Measurements from ENCODE around the gene SRRM3. TPM values are rescaled to one million over a fixed set of nuclear protein-coding genes. Genes with fewer than 3 reads are reported as not detected.

SRRM3 gene
- total and polyA plus RNA-seq, 9 of the 15 experiments (the other 6 are each of a cell fraction or from before 2014, with no cell fraction given), result 0.04 to 0.91 (median 0.46) TPM; not detected in 2

GRCh38 chr7:76193466-76193865 is 8.2 kb upstream of the SRRM3 start:
- ChIA-PET CTCF (ENCODE audit: low intra/inter-chr PET ratio) (no interaction called here), POLR2A (no interaction called here)
- intact Hi-C loops (cut with micrococcal nuclease), result no loop called here
- ATAC-seq (no peak), DNase-seq (ENCODE audit: extremely low read depth in 1 of 4, low spot score in 3 of 4) (no peak), FAIRE-seq (no peak)
- no peak overlapping the region for H3K4me2 ChIP-seq (ENCODE audit: insufficient read depth, low read length)
- no peaks in the 10 kb centered on the region for H3K79me2 ChIP-seq (ENCODE audit: control insufficient read depth, insufficient read depth, low read length)
- H3K36me3 ChIP-seq (ENCODE audit: control insufficient read depth, insufficient read depth, low read length), result no peaks in the 10 kb centered on the region
- no peaks in the 10 kb centered on the region for H4K20me1 ChIP-seq (replicated peaks; ENCODE audit: control insufficient read depth, insufficient read depth, low read length)
- peaks cover 18 to 48% of the 10 kb centered on the region in 2 experiments for H3K27me3 ChIP-seq (ENCODE audit: control insufficient read depth in 2 of 2, insufficient read depth in 2 of 2, low read length in 2 of 2)
- 0 out of 2 replicates have a peak, but pooled peaks cover 6% of the 10 kb centered on the region for H3K9me3 ChIP-seq (replicated peaks; ENCODE audit: control insufficient read depth, insufficient read depth, low read depth, low read length)
- BruUV-seq (replicated peaks), result no TSS peak
- H2AFZ ChIP-seq (ENCODE audit: low read depth, low read length), result no peak overlapping the region
- no peak overlapping the region for H3K9ac ChIP-seq (ENCODE audit: insufficient read depth in 1 of 2, low read depth in 2 of 2, low read length in 2 of 2)
- in situ Hi-C loops (cut with MboI), result no loop called here
- WGBS (ENCODE audit: insufficient coverage, low coverage, missing lambda C conversion rate), result 0% methylated on average over 4 of the region's 4 CpGs
- no peaks in the 10 kb centered on the region for H3K9me1 ChIP-seq (ENCODE audit: control insufficient read depth, insufficient read depth, low read length)
- no peak overlapping the region for H3K27ac ChIP-seq (ENCODE audit: extremely low read depth, low read depth, low read length)
- no peak for TF ChIP-seq CAMTA2 (CRISPR knock-in tag; conservative IDR thresholded peaks at IDR 0.05)
- no peak for TF ChIP-seq SUPT5H (IDR thresholded peaks at IDR 0.05)
- no peak for TF ChIP-seq HDAC3 (IDR thresholded peaks at IDR 0.05; ENCODE audit: borderline replicate concordance, partially characterized antibody)
- no peak for TF ChIP-seq TAF1 (IDR thresholded peaks at IDR 0.05; ENCODE audit: control insufficient read depth, extremely low read depth, insufficient read depth, low read length, severe bottlenecking)
- H3K4me1 ChIP-seq (replicated peaks in 1 of 2; ENCODE audit: control insufficient read depth in 2 of 2, insufficient read depth in 2 of 2, low read length in 2 of 2), result no peaks in the 10 kb centered on the region
- no peak overlapping the region for H3K4me3 ChIP-seq

- Histone ChIP-seq H3K9ac (ENCODE audit: insufficient read depth in 1 of 2, low read depth in 2 of 2, low read length in 2 of 2) (no peak overlapping the region), H3K27me3 (ENCODE audit: control insufficient read depth in 2 of 2, insufficient read depth in 2 of 2, low read length in 2 of 2) (peaks cover 19 to 50% of the 10 kb centered on the region in 2 experiments), H3K4me3 (no peak overlapping the region), H3K4me2 (ENCODE audit: insufficient read depth, low read length) (no peak overlapping the region), H3K27ac (ENCODE audit: extremely low read depth, low read depth, low read length) (no peak overlapping the region), H4K20me1 (replicated peaks; ENCODE audit: control insufficient read depth, insufficient read depth, low read length) (no peaks in the 10 kb centered on the region), H2AFZ (ENCODE audit: low read depth, low read length) (no peak overlapping the region), H3K79me2 (ENCODE audit: control insufficient read depth, insufficient read depth, low read length) (no peaks in the 10 kb centered on the region), H3K9me3 (replicated peaks; ENCODE audit: control insufficient read depth, insufficient read depth, low read depth, low read length) (0 out of 2 replicates have a peak, but pooled peaks cover 6% of the 10 kb centered on the region), H3K4me1 (replicated peaks in 1 of 2; ENCODE audit: control insufficient read depth in 2 of 2, insufficient read depth in 2 of 2, low read length in 2 of 2) (no peaks in the 10 kb centered on the region), H3K9me1 (ENCODE audit: control insufficient read depth, insufficient read depth, low read length) (no peaks in the 10 kb centered on the region), H3K36me3 (ENCODE audit: control insufficient read depth, insufficient read depth, low read length) (no peaks in the 10 kb centered on the region)
- ChIA-PET POLR2A (no interaction called here), CTCF (ENCODE audit: low intra/inter-chr PET ratio) (no interaction called here)
- DNase-seq (ENCODE audit: extremely low read depth in 1 of 4, low spot score in 3 of 4) (no peak), ATAC-seq (no peak), FAIRE-seq (no peak)
- WGBS (ENCODE audit: insufficient coverage, low coverage, missing lambda C conversion rate), result 10% methylated on average over 5 of the region's 5 CpGs
- intact Hi-C loops (cut with micrococcal nuclease) (no loop called here), in situ Hi-C loops (cut with MboI) (no loop called here)
- no peak for TF ChIP-seq HSF4 (CRISPR knock-in tag; IDR thresholded peaks at IDR 0.05; ENCODE audit: borderline replicate concordance)
- no TSS peak for BruUV-seq (replicated peaks)
Observed at GRCh38 chr7:76193883-76194282, 7.8 kb upstream of the SRRM3 start.

All from K562 (cell line).